SK-N-SH (cell line): Measurements from ENCODE around the gene MCC. TPM values are rescaled to one million over a fixed set of nuclear protein-coding genes. Genes with fewer than 3 reads are reported as not detected.

Experiments
- CTCF ChIA-PET: fragments of 300-600, 350-600 bp; formaldehyde crosslinking; extraction: SDS; loops from one replicate; lab custom pipeline; 2021; lab: Yijun Ruan, JAX
- POLR2A ChIA-PET: fragments of 350-600 bp; sonication (Branson Sonifier 250); formaldehyde crosslinking; extraction: SDS; loops from one replicate; lab custom pipeline; 2020; ENCODE audit warnings: antibody characterized with exemption, inconsistent platforms; lab: Yijun Ruan, JAX
- DNase-seq: peaks from one replicate; pipeline ENCODE4 v3.0.0; 2012
- H2AFZ ChIP-seq: fragments of 200-600 bp; sonication (generic); 2 replicates; pipeline ENCODE4 v1.8.1; 2016; ENCODE audit warnings: antibody characterized with exemption, mild to moderate bottlenecking, low read depth
- H3F3A ChIP-seq: fragments of 200-600 bp; sonication (generic); replicated peaks from 2 replicates; pipeline ENCODE3; 2016; ENCODE audit warnings: antibody characterized with exemption, mild to moderate bottlenecking; ENCODE audit not compliant: insufficient read depth
- H3K27ac ChIP-seq, 2 experiments: fragments of 200-500 bp in 1 of 2; fragments of 200-600 bp in 1 of 2; sonication (Bioruptor generic) in 1 of 2; sonication (generic), shearing (Covaris generic) in 1 of 2; 2 replicates each; pipeline versions ENCODE4 v1.5.1 to v1.6.1; 2014 to 2016; ENCODE audit warnings: low read depth in 2 of 2, inconsistent platforms in 1 of 2, low read length in 1 of 2, mild to moderate bottlenecking in 1 of 2, mixed read lengths in 1 of 2
- H3K27me3 ChIP-seq: fragments of 200-600 bp; sonication (generic), shearing (Covaris generic); 2 replicates; pipeline ENCODE4 v1.6.1; 2016; ENCODE audit warnings: mixed run types; ENCODE audit not compliant: insufficient read depth
- H3K36me3 ChIP-seq, 2 experiments: fragments of 200-500 bp in 1 of 2; fragments of 200-600 bp in 1 of 2; sonication (Bioruptor generic) in 1 of 2; sonication (generic) in 1 of 2; replicated peaks in 1 of 2; 2 replicates each; pipeline versions ENCODE3 to v1.5.1; 2014 to 2016; ENCODE audit warnings: low read length in 1 of 2, mild to moderate bottlenecking in 1 of 2; ENCODE audit not compliant: insufficient read depth in 2 of 2, control insufficient read depth in 1 of 2
- H3K4me1 ChIP-seq, 2 experiments: fragments of 200-500 bp in 1 of 2; fragments of 200-600 bp in 1 of 2; sonication (Bioruptor generic) in 1 of 2; sonication (generic), shearing (Covaris generic) in 1 of 2; 2 replicates each; pipeline versions ENCODE4 v1.5.1 to v1.6.1; 2014 to 2016; ENCODE audit warnings: low read depth in 1 of 2, low read length in 1 of 2, mixed run types in 1 of 2; ENCODE audit not compliant: insufficient read depth in 2 of 2, control insufficient read depth in 1 of 2
- H3K4me2 ChIP-seq: fragments of 200-600 bp; sonication (generic), shearing (Covaris generic); 2 replicates; pipeline ENCODE4 v1.6.1; 2017; ENCODE audit warnings: mixed run types
- H3K4me3 ChIP-seq, 2 experiments: fragments of 200-500 bp in 1 of 2; fragments of 200-600 bp in 1 of 2; sonication (Bioruptor generic) in 1 of 2; sonication (generic), shearing (Covaris generic) in 1 of 2; 2 replicates each; pipeline versions ENCODE4 v1.5.1 to v1.8.1; 2014 to 2016; ENCODE audit warnings: low read depth in 2 of 2, inconsistent platforms in 1 of 2, low read length in 1 of 2, mild to moderate bottlenecking in 1 of 2, mixed read lengths in 1 of 2, moderate library complexity in 1 of 2
- H3K79me2 ChIP-seq: fragments of 200-600 bp; sonication (generic); 2 replicates; pipeline ENCODE4 v1.8.1; 2017; ENCODE audit warnings: mild to moderate bottlenecking; ENCODE audit not compliant: insufficient read depth
- H3K9ac ChIP-seq: fragments of 200-600 bp; sonication (generic); 2 replicates; pipeline ENCODE4 v1.6.1; 2017; ENCODE audit warnings: mixed run types
- H3K9me2 ChIP-seq: fragments of 200-600 bp; sonication (generic); 2 replicates; pipeline ENCODE4 v1.6.1; 2017; ENCODE audit warnings: mixed run types
- H3K9me3 ChIP-seq: fragments of 200-600 bp; sonication (generic); 2 replicates; pipeline ENCODE4 v1.6.1; 2017; ENCODE audit warnings: mixed run types, mild to moderate bottlenecking, moderate library complexity
- H4K20me1 ChIP-seq: fragments of 200-600 bp; sonication (generic); 2 replicates; pipeline ENCODE4 v1.6.1; 2017; ENCODE audit warnings: mild to moderate bottlenecking, mixed run types; ENCODE audit not compliant: insufficient read depth
- CHD2 ChIP-seq: fragments of 150-350 bp; IDR thresholded peaks from 2 replicates; pipeline ENCODE4 v1.6.1; 2018; ENCODE audit warnings: low read length; ENCODE audit not compliant: partially characterized antibody
- EP300 ChIP-seq, 2 experiments: IDR thresholded peaks; 2 replicates each; pipeline versions ENCODE4 v1.4.0 to v1.6.1; 2012; ENCODE audit warnings: borderline replicate concordance in 1 of 2, low read depth in 1 of 2, low read length in 1 of 2
- FOXM1 ChIP-seq: IDR thresholded peaks from 2 replicates; pipeline ENCODE4 v1.4.0; 2012; ENCODE audit warnings: low read depth, mild to moderate bottlenecking
- GABPA ChIP-seq: IDR thresholded peaks from 2 replicates; pipeline ENCODE4 v1.4.0; 2012; ENCODE audit warnings: low read depth, mild to moderate bottlenecking
- JUND ChIP-seq: IDR thresholded peaks from 2 replicates; pipeline ENCODE4 v1.4.0; 2012
- MXI1 ChIP-seq: IDR thresholded peaks from 2 replicates; pipeline ENCODE4 v1.6.1; 2012; ENCODE audit warnings: mild to moderate bottlenecking, low read depth, low read length, improper control_type of control experiment
- NFIC ChIP-seq: IDR thresholded peaks from 2 replicates; pipeline ENCODE4 v1.4.0; 2012; ENCODE audit warnings: borderline replicate concordance
- NRF1 ChIP-seq: IDR thresholded peaks from 2 replicates; pipeline ENCODE4 v1.6.1; 2012; ENCODE audit warnings: low read depth, mild to moderate bottlenecking, low read length
- RAD21 ChIP-seq: IDR thresholded peaks from 2 replicates; pipeline ENCODE4 v1.6.1; 2012; ENCODE audit warnings: mild to moderate bottlenecking, low read length
- RCOR1 ChIP-seq: fragments of 150-350 bp; IDR thresholded peaks from 2 replicates; pipeline ENCODE4 v1.6.1; 2017; ENCODE audit warnings: antibody characterized with exemption, low read length
- RFX5 ChIP-seq: IDR thresholded peaks from 2 replicates; pipeline ENCODE4 v1.6.1; 2012; ENCODE audit warnings: mild to moderate bottlenecking, improper control_type of control experiment, low read length
- RXRA ChIP-seq: IDR thresholded peaks from 2 replicates; pipeline ENCODE4 v1.4.0; 2012; ENCODE audit warnings: low read depth, mild to moderate bottlenecking, borderline replicate concordance
- SIN3A ChIP-seq: IDR thresholded peaks from 2 replicates; pipeline ENCODE4 v1.6.1; 2012; ENCODE audit warnings: low read depth, mild to moderate bottlenecking, low read length, moderate library complexity, borderline replicate concordance
- SMC3 ChIP-seq: IDR thresholded peaks from 2 replicates; pipeline ENCODE4 v1.6.1; 2012; ENCODE audit warnings: low read depth, low read length, improper control_type of control experiment
- WGBS: methylation state at CpG from one replicate; pipeline ENCODE4 v1.1.6; 2017; ENCODE audit warnings: low lambda C conversion rate; 5-methylcytosine and 5-hydroxymethylcytosine counted together
- polyA plus RNA-seq, 3 experiments: library from polyadenylated mRNA; depleted of rRNA; stranded (reverse); fragments of >200 nt; gene quantifications; 2 replicates each; pipeline ENCODE4 v1.2.3, GENCODE V29; 2012
- TF ChIP-seq, protein P1 (sequence below): fragments of 150-350 bp; IDR thresholded peaks from 2 replicates; pipeline ENCODE4 v1.6.1; 2016; ENCODE audit warnings: mild to moderate bottlenecking, low read depth, low read length
- TF ChIP-seq, protein P2 (sequence below): fragments of 200-600 bp; sonication (generic); IDR thresholded peaks from 2 replicates; pipeline ENCODE4 v1.6.1; 2017; ENCODE audit warnings: antibody characterized with exemption, mild to moderate bottlenecking, moderate library complexity
- TF ChIP-seq, protein P3 (sequence below): IDR thresholded peaks from 2 replicates; pipeline ENCODE4 v1.4.0; 2012; ENCODE audit warnings: low read depth
- TF ChIP-seq, protein P4 (sequence below): IDR thresholded peaks from 2 replicates; pipeline ENCODE4 v1.4.0; 2012; ENCODE audit warnings: low read depth, borderline replicate concordance
- TF ChIP-seq, protein P5 (sequence below): fragments of 150-350 bp; IDR thresholded peaks from 2 replicates; pipeline ENCODE4 v1.6.1; 2017; ENCODE audit warnings: antibody characterized with exemption, low read length, low read depth, borderline replicate concordance

The MCC gene
- polyA plus RNA-seq, 1 of the 3 experiments (the other 2 are of a cell fraction), result 3.6 TPM

DNA sequence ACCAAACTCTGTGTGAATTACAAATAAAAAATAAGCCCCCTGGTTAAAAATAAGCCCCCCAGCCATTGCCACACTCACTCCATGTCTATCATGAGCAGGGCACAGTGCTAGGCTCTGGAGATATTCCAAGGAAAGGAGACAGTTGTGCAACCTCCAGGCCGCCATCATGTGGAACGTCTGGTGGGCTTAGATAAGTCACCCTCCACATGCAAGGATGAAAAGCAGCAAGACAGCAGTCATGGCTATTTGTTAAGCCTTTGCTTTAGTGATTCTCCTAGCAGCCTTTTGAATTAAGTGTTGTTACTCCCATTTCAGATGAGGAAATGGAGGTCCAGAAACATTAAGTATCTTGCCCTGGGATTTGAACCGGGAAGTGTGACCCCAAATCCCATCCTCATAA, 416.9 kb downstream of the MCC start:
- Histone ChIP-seq H4K20me1 (no peaks in the 10 kb centered on the region), H3F3A (no peaks in the 10 kb centered on the region), H3K36me3 (no peaks in the 10 kb centered on the region), H3K4me2 (no peak overlapping the region), H3K79me2 (no peaks in the 10 kb centered on the region), H2AFZ (no peak overlapping the region), H3K27ac (no peak overlapping the region), H3K9ac (no peak overlapping the region), H3K27me3 (no peaks in the 10 kb centered on the region), H3K9me3 (no peaks in the 10 kb centered on the region), H3K9me2 (no peaks in the 10 kb centered on the region), H3K4me1 (no peaks in the 10 kb centered on the region; a peak in 1 of 4 replicates), H3K4me3 (no peak overlapping the region)
- 65% methylated on average over 3 of the region's 3 CpGs for WGBS
- ChIA-PET CTCF (interaction anchor here (1.2 kb wide), 1 partner anchor 13 kb away, joined by 3 read pairs; no protein-coding TSS in a partner anchor), POLR2A (interaction anchor here (1.4 kb wide), 1 partner anchor 13 kb away, joined by 3 read pairs; no protein-coding TSS in a partner anchor)
- DNase-seq, result no peak
- TF ChIP-seq GABPA (no peak), EP300 (IDR thresholded peaks at IDR 0.05; ENCODE audit: borderline replicate concordance in 1 of 2, low read depth in 1 of 2, low read length in 1 of 2) (no peak), NFIC (no peak), NRF1 (no peak), CHD2 (no peak), SIN3A (no peak), RFX5 (no peak), RAD21 (no peak), MXI1 (no peak), RCOR1 (no peak), FOXM1 (no peak), JUND (no peak), SMC3 (no peak), RXRA (no peak)
- TF ChIP-seq, protein P1, sequence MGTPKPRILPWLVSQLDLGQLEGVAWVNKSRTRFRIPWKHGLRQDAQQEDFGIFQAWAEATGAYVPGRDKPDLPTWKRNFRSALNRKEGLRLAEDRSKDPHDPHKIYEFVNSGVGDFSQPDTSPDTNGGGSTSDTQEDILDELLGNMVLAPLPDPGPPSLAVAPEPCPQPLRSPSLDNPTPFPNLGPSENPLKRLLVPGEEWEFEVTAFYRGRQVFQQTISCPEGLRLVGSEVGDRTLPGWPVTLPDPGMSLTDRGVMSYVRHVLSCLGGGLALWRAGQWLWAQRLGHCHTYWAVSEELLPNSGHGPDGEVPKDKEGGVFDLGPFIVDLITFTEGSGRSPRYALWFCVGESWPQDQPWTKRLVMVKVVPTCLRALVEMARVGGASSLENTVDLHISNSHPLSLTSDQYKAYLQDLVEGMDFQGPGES, result no peak
- TF ChIP-seq, protein P2, sequence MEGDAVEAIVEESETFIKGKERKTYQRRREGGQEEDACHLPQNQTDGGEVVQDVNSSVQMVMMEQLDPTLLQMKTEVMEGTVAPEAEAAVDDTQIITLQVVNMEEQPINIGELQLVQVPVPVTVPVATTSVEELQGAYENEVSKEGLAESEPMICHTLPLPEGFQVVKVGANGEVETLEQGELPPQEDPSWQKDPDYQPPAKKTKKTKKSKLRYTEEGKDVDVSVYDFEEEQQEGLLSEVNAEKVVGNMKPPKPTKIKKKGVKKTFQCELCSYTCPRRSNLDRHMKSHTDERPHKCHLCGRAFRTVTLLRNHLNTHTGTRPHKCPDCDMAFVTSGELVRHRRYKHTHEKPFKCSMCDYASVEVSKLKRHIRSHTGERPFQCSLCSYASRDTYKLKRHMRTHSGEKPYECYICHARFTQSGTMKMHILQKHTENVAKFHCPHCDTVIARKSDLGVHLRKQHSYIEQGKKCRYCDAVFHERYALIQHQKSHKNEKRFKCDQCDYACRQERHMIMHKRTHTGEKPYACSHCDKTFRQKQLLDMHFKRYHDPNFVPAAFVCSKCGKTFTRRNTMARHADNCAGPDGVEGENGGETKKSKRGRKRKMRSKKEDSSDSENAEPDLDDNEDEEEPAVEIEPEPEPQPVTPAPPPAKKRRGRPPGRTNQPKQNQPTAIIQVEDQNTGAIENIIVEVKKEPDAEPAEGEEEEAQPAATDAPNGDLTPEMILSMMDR, result no peak
- TF ChIP-seq, protein P3, sequence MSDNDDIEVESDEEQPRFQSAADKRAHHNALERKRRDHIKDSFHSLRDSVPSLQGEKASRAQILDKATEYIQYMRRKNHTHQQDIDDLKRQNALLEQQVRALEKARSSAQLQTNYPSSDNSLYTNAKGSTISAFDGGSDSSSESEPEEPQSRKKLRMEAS, result no peak
- TF ChIP-seq, protein P4, sequence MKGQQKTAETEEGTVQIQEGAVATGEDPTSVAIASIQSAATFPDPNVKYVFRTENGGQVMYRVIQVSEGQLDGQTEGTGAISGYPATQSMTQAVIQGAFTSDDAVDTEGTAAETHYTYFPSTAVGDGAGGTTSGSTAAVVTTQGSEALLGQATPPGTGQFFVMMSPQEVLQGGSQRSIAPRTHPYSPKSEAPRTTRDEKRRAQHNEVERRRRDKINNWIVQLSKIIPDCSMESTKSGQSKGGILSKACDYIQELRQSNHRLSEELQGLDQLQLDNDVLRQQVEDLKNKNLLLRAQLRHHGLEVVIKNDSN, result no peak
- TF ChIP-seq, protein P5, sequence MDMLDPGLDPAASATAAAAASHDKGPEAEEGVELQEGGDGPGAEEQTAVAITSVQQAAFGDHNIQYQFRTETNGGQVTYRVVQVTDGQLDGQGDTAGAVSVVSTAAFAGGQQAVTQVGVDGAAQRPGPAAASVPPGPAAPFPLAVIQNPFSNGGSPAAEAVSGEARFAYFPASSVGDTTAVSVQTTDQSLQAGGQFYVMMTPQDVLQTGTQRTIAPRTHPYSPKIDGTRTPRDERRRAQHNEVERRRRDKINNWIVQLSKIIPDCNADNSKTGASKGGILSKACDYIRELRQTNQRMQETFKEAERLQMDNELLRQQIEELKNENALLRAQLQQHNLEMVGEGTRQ, result no peak
